ENCODE measurements around the gene ACTA1.
A peak's percentile ranks its signal among the peaks of the same experiment; 100 is the strongest.

The ACTA1 gene

GRCh38 chr1:229447809-229448252 lies 13.9 kb upstream of the ACTA1 start:
- H3K4me3 ChIP-seq (replicated peaks in 1 of 2; ENCODE audit: low read depth in 2 of 2, low read length in 2 of 2) = no peak overlapping the region
- no peak for DNase-seq (ENCODE audit: low read depth in 2 of 2)
- TF ChIP-seq CTCF (IDR thresholded peaks at IDR 0.05; ENCODE audit: low read depth, low read length) = no peak

- no peak for DNase-seq (ENCODE audit: low read depth in 2 of 2)
- TF ChIP-seq CTCF (IDR thresholded peaks at IDR 0.05; ENCODE audit: low read depth, low read length) = no peak
- no peak overlapping the region for H3K4me3 ChIP-seq (replicated peaks in 1 of 2; ENCODE audit: low read depth in 2 of 2, low read length in 2 of 2)
These were observed 11.9 kb upstream of the ACTA1 start for GRCh38 chr1:229445828-229446227.

- peak; percentile 52 to 70 for DNase-seq (ENCODE audit: low read depth in 2 of 2)
- TF ChIP-seq CTCF (IDR thresholded peaks at IDR 0.05; ENCODE audit: low read depth, low read length) = no peak
- H3K4me3 ChIP-seq (replicated peaks in 1 of 2; ENCODE audit: low read depth in 2 of 2, low read length in 2 of 2) = no peak overlapping the region
These were observed 7.1 kb upstream of the ACTA1 start for GRCh38 chr1:229440851-229441537.

- TF ChIP-seq CTCF (IDR thresholded peaks at IDR 0.05; ENCODE audit: low read depth, low read length) = no peak
- DNase-seq (ENCODE audit: low read depth in 2 of 2) = no peak
- H3K4me3 ChIP-seq (replicated peaks in 1 of 2; ENCODE audit: low read depth in 2 of 2, low read length in 2 of 2) = no peak overlapping the region
These were observed 4.1 kb upstream of the ACTA1 start for GRCh38 chr1:229438021-229438420.

- no peak overlapping the region for H3K4me3 ChIP-seq (replicated peaks in 1 of 2; ENCODE audit: low read depth in 2 of 2, low read length in 2 of 2)
- DNase-seq (ENCODE audit: low read depth in 2 of 2) = peak in 1 of 2 donors; percentile 16
- TF ChIP-seq CTCF (IDR thresholded peaks at IDR 0.05; ENCODE audit: low read depth, low read length) = no peak
These were observed 3.5 kb upstream of the ACTA1 start for GRCh38 chr1:229437443-229437842.

GRCh38 chr1:229436201-229436600 lies 2.3 kb upstream of the ACTA1 start:
- no peak for DNase-seq (ENCODE audit: low read depth in 2 of 2)
- TF ChIP-seq CTCF (IDR thresholded peaks at IDR 0.05; ENCODE audit: low read depth, low read length) = no peak
- no peak overlapping the region for H3K4me3 ChIP-seq (replicated peaks in 1 of 2; ENCODE audit: low read depth in 2 of 2, low read length in 2 of 2)

GRCh38 chr1:229434641-229435051 lies 752 bp upstream of the ACTA1 start:
- no peak overlapping the region for H3K4me3 ChIP-seq (replicated peaks in 1 of 2; ENCODE audit: low read depth in 2 of 2, low read length in 2 of 2)
- no peak for TF ChIP-seq CTCF (IDR thresholded peaks at IDR 0.05; ENCODE audit: low read depth, low read length)
- no peak for DNase-seq (ENCODE audit: low read depth in 2 of 2)
